ENCODE data around the gene CD3G.
"Not testable (repeated sequence)": the region's sequence is repeated elsewhere in the genome, so short reads cannot be mapped to it uniquely, and the experiment has no call there.

The CD3G gene

DNA sequence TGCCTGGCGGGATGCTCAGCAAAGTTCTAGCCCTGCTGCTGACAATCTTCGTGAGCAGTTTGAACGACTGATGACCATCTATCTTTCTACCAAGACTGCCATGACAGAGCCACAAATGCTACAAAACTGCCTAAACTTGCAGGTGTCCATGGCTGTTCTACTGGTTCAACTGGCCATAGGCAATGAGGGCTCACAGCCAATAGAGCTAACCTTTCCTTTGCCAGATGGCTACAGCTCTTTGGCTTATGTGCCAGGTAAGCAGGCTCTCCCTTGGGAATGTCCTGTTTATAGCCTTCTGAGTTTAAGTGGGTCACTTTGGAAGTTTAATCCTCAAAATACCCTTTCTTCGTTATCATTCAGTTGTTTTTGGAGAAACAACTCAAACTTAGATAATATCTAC, 35.4 kb downstream of the CD3G start:
- DNase-seq (ENCODE audit: low read depth in 2 of 2) = no peak

DNA sequence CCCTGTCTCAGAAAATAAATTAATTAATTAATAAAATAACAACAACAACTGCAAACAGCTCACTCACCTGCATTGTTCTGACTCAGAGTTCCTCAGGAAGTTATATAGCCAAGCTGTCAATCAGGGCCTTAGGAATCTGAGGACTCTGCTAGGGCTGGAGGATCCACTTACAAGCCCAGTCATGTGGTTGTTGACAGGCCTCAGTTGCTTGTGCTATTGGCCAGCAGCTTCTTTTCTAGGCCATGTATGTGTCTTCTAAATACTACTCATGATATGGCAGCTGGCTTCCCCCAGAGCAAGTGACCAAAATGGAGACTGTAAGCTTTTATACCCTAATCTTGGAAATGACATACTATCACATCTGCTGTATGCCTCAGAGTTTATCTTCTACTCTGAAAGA, 36.4 kb downstream of the CD3G start:
- DNase-seq (ENCODE audit: low read depth in 2 of 2) = no peak

DNA sequence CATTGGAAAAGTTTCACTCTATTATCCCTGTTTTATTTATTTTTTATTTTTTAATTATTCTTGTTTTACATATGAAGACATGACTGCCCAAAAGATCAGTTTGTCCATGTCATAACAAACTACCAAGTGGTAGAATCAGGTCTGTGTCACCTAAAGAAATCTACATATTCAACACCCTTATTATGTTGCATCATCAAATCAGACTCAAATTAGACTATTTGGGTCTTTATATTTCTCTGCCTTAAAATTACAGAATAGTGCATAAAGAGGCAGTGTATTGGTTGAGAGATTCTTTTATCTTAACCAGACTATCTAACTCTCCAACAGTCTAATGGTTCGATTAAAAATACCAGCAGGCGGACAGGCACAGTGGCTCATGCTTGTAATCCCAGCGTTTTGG, 38.8 kb downstream of the CD3G start:
- DNase-seq (ENCODE audit: low read depth in 2 of 2) = no peak

DNA sequence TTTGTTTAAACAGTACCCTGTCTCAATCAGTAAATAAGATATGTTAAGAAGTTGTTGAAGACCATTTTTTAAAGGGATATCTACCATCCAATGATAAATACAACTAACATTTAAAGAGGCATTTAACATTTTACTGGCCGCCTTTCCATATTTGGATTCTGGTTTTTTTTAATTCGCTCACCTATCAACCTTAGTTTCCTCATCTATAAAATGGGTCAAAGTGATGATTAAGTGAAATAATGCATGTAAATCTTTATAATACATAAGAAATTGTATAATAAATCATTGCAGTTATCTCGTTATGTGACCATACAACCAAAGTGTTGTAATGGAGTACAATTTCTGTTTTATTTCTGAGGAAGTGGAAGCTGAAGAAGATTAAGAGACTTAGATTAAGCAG, 39.5 kb downstream of the CD3G start:
- DNase-seq (ENCODE audit: low read depth in 2 of 2) = no peak

GRCh38 chr11:118396097-118396501, 52.0 kb downstream of the CD3G start:
- no peak for DNase-seq (ENCODE audit: low read depth in 2 of 2)

GRCh38 chr11:118397448-118397847, 53.3 kb downstream of the CD3G start:
- no peak for DNase-seq (ENCODE audit: low read depth in 2 of 2)

DNA sequence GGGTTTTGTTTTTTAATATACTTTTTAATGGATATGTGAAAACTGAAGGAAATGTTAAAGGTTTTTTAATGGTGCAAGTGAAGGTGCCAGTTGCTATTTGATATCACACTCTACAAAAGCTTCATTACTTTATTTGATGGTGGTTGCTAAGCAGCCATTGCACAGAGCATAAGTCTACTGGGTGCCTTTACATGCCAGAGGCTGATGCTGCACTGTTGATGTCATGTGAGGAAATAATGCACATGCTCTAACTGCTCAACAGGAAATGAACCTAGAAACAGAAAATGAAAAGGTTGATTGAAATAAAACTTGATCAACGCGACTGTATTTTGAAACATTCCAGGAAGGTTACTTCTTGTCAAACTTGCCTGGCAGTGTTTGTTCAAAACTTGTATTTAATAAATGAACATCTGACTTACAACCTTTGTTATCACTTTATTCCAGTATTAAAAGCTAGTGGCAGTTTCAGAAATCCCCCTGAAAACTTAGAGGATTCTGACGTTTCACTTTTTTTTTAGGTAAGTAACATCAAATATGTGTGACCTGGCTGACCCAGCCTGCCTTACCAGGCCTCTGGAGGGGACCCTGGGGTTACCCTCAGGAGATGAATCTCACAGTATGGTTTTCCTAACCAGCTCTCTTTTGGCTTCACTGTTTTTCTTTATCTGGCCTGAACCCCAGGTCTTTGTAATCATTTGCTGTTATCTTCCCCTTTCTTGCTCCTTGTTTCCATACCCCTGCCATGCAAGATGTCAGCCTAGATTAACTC, 54.8 kb downstream of the CD3G start:
- DNase-seq (ENCODE audit: low read depth in 2 of 2) = peak in 1 of 2 donors; percentile 31

- peak; percentile 88 to 89 for DNase-seq (ENCODE audit: low read depth in 2 of 2)
These were observed 57.2 kb downstream of the CD3G start, which contains the start of gene ATP5MG for GRCh38 chr11:118401151-118401879. TSS of gene ATP5MG (plus strand) at chr11:118401606. CDS start at chr11:118401666, 60 bp downstream.

DNA sequence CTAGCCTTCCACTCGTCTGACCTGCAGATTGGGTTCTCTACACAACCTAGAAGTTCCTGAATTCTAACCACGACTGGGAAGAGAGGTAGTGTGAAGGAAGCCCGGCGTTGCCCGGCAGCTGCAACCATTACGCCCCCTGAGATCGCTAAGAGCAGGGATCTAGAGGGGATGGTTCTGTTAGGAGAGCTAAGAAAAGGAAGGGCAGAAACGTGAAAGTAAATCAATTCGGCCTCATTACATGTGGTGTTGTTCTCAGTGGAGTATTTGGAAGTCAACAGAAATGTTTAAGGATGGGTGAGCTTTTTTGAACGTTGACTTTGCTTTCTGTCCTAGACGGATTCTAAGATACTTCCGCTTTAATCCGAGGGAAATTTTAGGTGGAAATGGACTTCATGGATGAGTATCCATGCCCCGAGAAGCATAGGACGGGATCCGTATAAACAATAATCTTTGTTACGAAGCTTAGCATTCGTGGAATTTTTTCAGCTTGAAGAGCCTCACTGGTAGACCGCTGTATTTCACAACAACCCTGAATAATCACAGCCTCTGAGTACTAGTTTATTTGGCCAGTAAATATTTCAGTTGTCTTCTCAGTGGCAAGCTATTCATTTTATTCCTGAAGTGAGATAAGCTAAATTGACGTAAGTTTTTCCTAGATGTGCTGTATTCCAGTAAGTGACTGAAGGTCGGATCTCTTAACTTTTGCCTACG, 57.9 kb downstream of the CD3G start:
- no peak for DNase-seq (ENCODE audit: low read depth in 2 of 2)

- DNase-seq (ENCODE audit: low read depth in 2 of 2) = not testable (repeated sequence)
These were observed 58.5 kb downstream of the CD3G start for GRCh38 chr11:118402594-118402993.
